Measurements from ENCODE around the gene BBS10. TPM values are rescaled to one million over a fixed set of nuclear protein-coding genes. Genes with fewer than 3 reads are reported as not detected.
"Not testable (repeated sequence)": the region's sequence is repeated elsewhere in the genome, so short reads cannot be mapped to it uniquely, and the experiment has no call there.

The BBS10 gene
- 9.3 and 13.7 TPM in 2 replicates for total RNA-seq (2014; rRNA removed; shearing (Covaris generic))

DNA sequence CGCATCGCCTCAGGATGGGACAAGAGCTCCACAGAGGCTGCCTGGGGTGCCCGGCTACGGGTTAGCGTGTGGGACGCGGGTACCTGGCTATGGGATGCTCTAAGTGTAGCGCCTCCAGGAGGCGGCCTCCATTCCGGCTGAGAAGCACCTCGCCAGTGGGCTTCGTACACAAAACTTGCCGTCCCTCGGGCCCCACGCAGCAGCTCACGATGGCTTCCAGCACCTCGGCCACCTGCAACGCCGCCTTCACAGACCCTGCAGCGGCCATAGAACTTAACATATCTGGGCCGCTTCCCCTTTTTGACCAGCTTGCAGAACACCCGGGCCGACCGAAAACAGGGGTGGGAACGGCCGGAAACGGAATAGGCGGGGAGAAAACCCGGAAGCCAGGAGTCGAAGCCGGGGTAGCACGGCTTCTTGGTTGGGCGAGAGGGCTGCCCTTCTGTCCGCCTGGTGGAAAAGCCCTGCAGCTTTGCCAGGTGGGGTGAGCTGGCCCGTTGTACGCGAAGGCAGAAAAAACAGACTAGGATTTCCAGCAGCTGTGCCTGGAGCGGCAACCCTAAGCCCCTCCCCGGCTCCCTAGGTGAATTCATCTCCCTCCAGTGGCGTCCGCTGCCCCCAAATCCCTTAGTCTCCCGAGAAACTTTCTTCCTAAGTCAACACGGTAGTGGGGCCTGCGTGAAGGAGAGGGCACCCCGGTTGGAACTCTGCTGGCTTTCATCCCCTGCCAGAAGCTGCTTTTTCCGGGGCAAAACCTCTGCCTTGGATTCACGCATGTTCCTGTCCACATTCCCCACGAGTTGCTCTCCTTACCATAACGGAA, at the start of gene BBS10:
Gene BBS10 (minus strand): TSS at position 337 of the 823 bp plus-strand sequence. CDS start 57 bp downstream, at position 280.
- DNase-seq (ENCODE audit: low read depth), result peak; percentile 93

DNA sequence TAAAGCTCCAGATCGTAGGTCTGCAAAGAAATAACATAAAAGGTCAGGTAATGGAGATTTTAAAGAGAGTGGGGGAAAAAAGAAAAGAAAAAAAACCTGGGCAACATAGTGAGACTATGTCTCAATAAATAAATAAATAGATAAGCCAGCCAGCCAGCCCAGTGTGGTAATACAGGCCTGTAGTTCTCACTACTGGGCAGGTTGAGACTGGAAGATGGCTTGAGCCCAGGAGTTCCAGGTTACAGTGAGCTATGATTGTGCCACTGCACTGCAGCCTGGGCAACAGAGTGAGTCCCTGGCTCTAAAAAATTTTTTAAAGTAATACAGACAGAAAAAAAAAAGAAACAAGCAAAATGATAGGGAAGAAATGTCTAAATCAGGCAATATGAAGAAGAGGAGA, 43.2 kb upstream of the BBS10 start:
- no peak for DNase-seq (ENCODE audit: low read depth)

DNA sequence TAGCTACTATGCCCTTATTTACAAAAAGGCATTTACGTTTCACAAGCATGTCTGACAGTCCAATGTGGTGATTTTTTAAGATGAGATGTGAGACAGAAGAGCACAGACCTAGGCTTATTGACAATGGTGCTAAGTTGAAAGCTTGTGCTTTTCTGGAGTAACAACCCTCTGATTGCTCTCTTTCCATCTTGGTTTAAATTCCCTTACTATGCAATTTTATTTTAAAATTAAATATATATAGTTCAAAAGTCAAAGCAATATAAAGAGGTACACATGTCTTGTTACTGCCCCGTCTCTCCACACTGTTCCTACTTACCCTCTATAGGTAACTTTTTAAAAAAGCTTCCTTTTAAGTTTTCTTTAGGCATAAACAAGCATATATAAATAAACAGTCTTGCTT, 39.4 kb upstream of the BBS10 start:
- no peak for DNase-seq (ENCODE audit: low read depth)

GRCh38 chr12:76384560-76384959, 36.3 kb upstream of the BBS10 start:
- DNase-seq (ENCODE audit: low read depth), result no peak

DNA sequence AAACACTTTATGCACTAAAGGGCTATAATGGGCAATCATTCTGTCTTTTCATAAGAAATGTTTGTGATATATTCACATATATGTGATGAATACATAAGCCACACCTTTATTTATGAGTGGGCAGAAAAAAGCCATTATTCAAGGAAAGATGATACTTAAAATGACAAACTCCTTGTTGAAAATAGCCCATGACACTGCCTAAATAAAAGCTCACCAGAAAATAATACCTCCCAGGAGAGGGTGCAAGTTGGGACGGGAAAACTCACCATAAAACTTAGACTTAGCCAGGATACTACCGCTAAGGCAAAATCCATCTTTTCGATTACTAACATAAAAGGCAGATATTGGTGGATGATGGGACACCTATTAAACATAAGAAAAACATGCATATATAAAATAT, 35.8 kb upstream of the BBS10 start:
- no peak for DNase-seq (ENCODE audit: low read depth)

DNA sequence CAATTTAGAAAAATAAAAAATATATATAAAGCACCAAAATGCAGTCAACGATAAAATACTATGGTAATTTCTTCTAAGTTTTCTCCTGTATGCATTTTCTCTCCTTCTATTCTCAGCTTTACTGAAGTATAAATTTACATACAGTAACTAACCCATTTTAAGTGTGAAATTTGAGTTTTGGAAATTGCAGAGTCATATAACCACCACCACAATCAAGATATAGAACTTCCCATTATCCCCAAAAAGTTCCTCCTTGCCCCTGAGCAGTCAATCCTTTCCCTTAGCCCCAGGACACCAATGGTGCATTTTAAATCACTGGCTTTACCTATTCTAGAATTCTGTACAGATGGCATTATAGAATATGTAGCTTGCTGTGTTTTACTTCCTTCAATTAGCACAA, 31.0 kb upstream of the BBS10 start:
- DNase-seq (ENCODE audit: low read depth), result no peak

DNA sequence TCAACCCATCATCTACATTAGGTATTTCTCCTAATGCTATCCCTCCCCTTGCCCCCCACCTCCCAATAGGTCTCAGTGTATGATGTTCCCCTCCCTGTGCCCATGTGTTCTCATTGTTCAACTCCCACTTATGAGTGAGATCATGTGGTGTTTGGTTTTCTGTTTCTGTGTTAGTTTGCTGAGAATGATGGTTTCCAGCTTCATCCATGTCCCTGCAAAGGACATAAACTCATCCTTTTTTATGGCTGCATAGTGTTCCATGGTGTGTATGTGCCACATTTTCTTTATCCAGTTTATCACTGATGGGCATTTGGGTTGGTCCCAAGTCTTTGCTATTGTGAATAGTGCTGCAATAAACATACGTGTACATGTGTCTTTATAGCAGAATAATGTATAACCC, 28.7 kb upstream of the BBS10 start:
- not testable (repeated sequence) for DNase-seq (ENCODE audit: low read depth)

GRCh38 chr12:76375939-76376338, 27.7 kb upstream of the BBS10 start:
- DNase-seq (ENCODE audit: low read depth), result no peak

- no peak for DNase-seq (ENCODE audit: low read depth)
Measured at GRCh38 chr12:76375470-76375869, 27.3 kb upstream of the BBS10 start.

DNA sequence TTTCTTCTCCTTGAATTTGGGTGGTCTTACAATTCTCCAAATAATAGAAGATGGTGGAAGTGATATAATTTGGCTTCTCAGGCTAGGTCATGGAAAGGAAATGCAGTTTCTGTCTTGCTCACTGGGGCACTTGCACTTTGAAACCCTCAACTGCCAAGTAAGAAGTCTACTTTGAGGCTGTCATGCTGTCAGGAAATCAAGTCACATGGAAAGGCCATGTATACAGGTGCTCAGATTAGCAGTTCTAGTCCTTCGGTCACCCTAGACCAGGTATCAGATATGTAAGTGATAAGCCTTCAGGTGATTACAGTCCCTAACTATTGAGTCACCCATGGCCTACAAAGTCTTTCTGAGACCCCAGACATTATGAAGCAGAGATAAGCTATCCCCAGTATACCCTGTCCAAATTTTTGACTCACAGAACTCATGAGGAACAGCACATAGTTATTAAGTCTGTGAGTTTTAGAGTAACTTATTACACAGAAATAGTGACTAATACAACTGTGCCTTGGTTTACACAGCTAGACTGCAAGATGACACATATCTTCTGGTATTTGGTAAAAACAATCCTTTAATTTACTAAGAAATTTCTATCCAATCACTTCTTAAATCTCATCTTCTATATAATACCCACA, 26.3 kb upstream of the BBS10 start:
- DNase-seq (ENCODE audit: low read depth), result no peak

GRCh38 chr12:76368230-76368629, 20.0 kb upstream of the BBS10 start:
- DNase-seq (ENCODE audit: low read depth), result no peak

DNA sequence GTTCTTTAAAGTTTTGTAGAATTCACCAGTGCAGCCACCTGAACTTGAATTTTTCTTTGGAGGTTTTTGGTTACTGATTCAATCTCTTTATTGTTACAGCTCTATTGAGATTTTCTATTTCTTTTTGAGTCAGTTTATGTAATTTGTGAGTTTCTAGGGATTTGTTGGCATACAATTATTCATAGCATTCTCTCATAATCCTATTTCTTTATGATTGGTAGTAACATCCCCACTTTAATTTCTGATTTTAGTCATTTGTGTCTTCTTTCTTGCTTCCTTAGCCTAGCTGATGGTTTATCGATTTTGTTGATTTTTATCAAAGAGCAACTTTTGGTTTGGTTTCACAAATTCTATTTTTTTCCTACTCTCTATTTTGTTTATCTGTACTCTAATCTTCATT, 17.9 kb upstream of the BBS10 start:
- no peak for DNase-seq (ENCODE audit: low read depth)

DNA sequence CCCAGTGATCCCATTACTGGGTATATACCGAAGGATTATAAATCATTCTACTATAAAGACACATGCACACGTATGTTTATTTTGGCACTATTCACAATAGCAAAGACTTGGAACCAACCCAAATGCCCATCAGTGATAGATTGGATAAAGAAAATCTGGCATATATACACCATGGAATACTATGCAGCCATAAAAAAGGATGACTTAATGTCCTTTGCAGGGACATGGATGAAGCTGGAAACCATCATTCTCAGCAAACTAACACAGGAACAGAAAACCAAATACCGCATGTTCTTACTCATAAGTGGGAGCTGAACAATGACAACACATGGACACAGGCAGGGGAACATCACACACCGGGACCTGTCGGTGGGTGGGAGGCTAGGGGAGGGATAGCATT, 15.9 kb upstream of the BBS10 start:
- not testable (repeated sequence) for DNase-seq (ENCODE audit: low read depth)

DNA sequence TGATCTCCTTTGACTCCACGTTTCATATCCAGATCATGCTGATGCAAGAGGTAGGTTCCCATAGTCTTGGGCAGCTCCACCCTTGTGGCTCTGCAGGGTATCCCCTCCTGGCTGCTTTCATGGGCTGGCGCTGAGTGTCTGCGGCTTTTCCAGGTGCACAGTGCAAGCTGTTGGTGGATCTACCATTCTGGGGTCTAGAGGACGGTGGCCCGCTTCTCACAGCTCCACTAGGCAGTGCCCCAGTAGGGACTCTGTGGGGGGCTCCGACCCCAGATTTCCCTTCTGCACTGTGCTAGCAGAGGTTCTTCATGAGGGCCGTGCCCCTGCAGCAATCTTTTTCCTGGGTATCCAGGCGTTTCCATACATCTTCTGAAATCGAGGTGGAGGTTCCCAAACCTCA, 12.1 kb upstream of the BBS10 start:
- no peak for DNase-seq (ENCODE audit: low read depth)

- DNase-seq (ENCODE audit: low read depth), result no peak
Measured at GRCh38 chr12:76356071-76356470, 7.9 kb upstream of the BBS10 start.

DNA sequence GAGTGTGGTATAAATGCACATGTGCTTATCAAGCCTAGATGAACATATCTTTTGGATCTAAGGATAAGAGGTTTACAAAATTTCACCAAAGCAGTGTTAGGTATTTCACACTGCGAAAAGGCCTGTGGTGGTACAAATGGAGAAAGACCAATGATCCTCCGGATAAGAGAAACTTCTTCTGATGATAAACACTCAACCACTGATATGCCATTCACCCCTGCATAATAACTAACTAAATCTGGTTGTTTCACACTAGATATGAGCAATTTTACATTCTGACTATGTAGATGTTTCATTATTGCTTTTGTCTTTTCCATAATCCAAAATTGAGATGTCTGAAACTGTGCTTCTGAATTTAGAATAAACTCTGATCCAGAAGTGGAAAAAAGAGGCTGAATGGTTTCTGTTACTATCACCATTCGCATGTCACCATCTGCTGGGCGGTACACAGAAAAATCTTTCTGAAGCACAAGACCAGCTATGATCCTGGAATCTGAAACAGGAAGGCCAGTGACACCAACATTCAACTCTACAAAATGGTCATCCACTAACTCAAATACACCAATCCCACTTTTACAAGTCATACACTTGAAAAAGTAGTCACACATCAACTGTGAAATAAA, 1.3 kb downstream of the BBS10 start:
- DNase-seq (ENCODE audit: low read depth), result peak; percentile 56

GRCh38 chr12:76346236-76346635, 2.0 kb downstream of the BBS10 start:
- no peak for DNase-seq (ENCODE audit: low read depth)

GRCh38 chr12:76345569-76345968, 2.6 kb downstream of the BBS10 start:
- DNase-seq (ENCODE audit: low read depth), result no peak

GRCh38 chr12:76341436-76342030, 6.7 kb downstream of the BBS10 start:
- DNase-seq (ENCODE audit: low read depth), result no peak

- no peak for DNase-seq (ENCODE audit: low read depth)
Measured at GRCh38 chr12:76340680-76341435, 7.4 kb downstream of the BBS10 start.

DNA sequence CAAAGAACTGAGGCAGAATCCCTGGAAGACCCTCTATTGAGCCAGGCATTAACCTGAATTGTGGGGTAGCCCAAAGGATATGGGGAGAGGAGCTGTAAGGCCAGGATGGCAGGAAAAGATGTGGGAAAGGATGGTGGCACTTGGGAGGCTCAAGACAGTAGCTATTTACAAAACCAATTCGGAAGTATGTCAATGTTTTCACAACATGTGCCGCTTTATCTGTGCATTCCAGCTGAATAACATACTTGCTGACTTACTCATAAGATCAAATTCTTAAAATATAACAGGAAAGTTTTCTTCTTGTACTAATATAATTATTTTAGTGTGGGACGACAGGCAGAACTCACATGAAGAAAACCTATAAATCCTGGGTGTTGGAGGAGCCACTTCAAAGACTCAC, 10.6 kb downstream of the BBS10 start:
- no peak for DNase-seq (ENCODE audit: low read depth)

GRCh38 chr12:76332606-76333005, 15.6 kb downstream of the BBS10 start:
- no peak for DNase-seq (ENCODE audit: low read depth)

All from Daoy (cell line).